GM19025 (cell line): ENCODE data around the gene RTN4R.
"Not testable (repeated sequence)": the region's sequence is repeated elsewhere in the genome, so short reads cannot be mapped to it uniquely, and the experiment has no call there.

Experiments
- ATAC-seq: cut with Tn5 transposase; IDR thresholded peaks from one replicate; pipeline ENCODE4 v1.9.1; 2021; ENCODE audit warnings: mild to moderate bottlenecking, low read depth, moderate library complexity; ENCODE audit not compliant: unreplicated experiment

RTN4R gene

GRCh38 chr22:20273758-20274181, 5.7 kb upstream of the RTN4R start:
- no peak for ATAC-seq

- no peak for ATAC-seq
These were observed 4.6 kb upstream of the RTN4R start for GRCh38 chr22:20272700-20273099.

- ATAC-seq: no peak
These were observed 4.1 kb upstream of the RTN4R start for GRCh38 chr22:20272174-20272573.

- ATAC-seq: no peak
These were observed 3.2 kb upstream of the RTN4R start for GRCh38 chr22:20271114-20271994.

GRCh38 chr22:20270190-20271113, 2.3 kb upstream of the RTN4R start:
- not testable (repeated sequence) for ATAC-seq

GRCh38 chr22:20269673-20270072, 1.6 kb upstream of the RTN4R start:
- not testable (repeated sequence) for ATAC-seq

GRCh38 chr22:20269201-20269600, 1.1 kb upstream of the RTN4R start:
- ATAC-seq: not testable (repeated sequence)

GRCh38 chr22:20267441-20268278, 458 bp downstream of the RTN4R start:
- ATAC-seq: no peak

- ATAC-seq: not testable (repeated sequence)
These were observed 1.3 kb downstream of the RTN4R start for GRCh38 chr22:20266667-20267440.

- ATAC-seq: not testable (repeated sequence)
These were observed 2.1 kb downstream of the RTN4R start for GRCh38 chr22:20265772-20266666.

GRCh38 chr22:20264614-20265452, 3.3 kb downstream of the RTN4R start:
- ATAC-seq: no peak

- ATAC-seq: not testable (repeated sequence)
These were observed 4.5 kb downstream of the RTN4R start for GRCh38 chr22:20263404-20264281.

GRCh38 chr22:20262582-20263147, 5.5 kb downstream of the RTN4R start:
- no peak for ATAC-seq

- ATAC-seq: no peak
These were observed 6.1 kb downstream of the RTN4R start for GRCh38 chr22:20261848-20262581.

GRCh38 chr22:20260071-20260765, 7.9 kb downstream of the RTN4R start:
- no peak for ATAC-seq
